GM19099 (cell line): ENCODE data around the gene NSG2.

Experiments used
- POLR2A ChIP-seq: IDR thresholded peaks from 3 replicates; pipeline ENCODE4 v1.6.1; 2011; ENCODE audit warnings: low read depth; ENCODE audit not compliant: insufficient read length; ENCODE audit errors: extremely low read depth

Gene NSG2

GRCh38 chr5:174119468-174119881 is 74.0 kb downstream of the NSG2 start:
- TF ChIP-seq POLR2A, result no peak

DNA sequence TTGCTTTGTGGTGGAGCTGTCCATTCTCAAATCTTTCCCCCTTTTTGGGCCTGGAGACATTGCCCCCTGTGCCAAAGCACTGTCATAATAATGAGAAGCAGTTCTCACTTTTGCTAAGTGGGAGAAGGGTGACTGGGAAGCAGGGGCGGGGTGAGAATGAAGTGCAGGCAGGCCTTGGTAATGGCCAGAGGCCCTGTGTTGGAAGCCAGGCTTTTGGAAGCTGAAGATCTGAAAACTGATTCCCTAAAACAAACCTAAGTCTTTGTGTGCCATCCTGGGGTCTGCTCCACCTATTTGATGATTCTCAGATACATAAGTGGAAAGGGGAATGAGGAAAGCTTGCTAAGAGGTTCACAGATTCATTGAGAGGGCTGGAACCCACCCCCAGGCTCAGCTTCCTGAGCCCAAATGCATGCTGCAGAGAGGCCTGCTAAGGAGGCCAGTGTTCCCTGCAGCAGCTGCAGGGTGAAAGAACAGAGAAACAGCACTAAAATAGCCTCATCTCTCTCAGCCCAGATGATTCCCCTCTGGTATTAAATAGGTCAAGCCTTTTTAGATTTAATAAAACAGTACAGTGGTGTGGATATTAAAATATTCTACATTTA is 75.0 kb downstream of the NSG2 start:
- no peak for TF ChIP-seq POLR2A

GRCh38 chr5:174134545-174134944 is 89.0 kb downstream of the NSG2 start:
- no peak for TF ChIP-seq POLR2A

DNA sequence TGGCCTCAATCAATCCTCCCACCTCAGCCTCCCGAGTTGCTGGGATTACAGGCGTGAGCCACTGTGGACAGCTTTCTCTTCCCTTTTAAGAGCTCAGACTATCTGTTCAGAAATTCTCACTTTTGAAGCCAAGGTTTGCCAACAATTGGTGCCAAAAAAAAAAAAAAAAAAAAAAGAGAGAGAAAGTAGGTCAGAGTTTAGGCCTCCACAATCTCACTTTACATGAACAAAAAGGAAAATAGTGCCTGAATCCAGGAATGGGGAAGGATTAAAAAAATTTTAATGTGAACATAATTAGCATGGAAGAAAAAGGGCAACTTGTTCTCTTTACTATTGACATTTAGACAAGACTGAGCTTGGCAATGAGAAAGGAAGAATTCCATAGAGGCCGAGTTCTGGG is 94.1 kb downstream of the NSG2 start:
- no peak for TF ChIP-seq POLR2A

DNA sequence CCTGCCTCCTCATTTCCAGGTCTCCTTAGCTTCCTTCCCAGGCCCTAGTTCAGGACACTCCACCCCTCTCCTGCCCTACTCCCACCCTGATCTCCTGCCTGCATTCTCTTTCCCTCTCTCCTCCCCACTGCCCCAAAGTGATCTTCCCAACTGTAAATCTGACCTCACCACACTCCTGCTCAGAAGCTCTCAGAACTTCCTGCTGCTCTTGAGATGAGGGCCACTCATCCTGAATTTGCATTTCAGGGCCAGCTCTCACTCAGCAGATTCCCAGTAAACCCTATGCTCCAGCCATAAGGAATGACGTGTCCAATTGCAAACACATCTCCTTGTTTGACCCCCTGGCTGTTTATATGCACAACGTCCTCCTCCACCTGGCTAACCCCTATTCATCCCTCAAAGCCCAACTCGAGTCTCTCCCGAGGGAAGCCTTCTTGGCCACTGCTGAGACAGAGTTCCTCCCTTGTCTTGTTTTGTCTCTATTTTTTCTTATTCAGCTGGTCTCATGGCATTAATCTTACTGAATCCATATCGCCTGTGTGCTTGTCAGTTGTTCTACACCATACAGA is 95.0 kb downstream of the NSG2 start:
- TF ChIP-seq POLR2A, result no peak

GRCh38 chr5:174141398-174141797 is 95.9 kb downstream of the NSG2 start:
- no peak for TF ChIP-seq POLR2A

DNA sequence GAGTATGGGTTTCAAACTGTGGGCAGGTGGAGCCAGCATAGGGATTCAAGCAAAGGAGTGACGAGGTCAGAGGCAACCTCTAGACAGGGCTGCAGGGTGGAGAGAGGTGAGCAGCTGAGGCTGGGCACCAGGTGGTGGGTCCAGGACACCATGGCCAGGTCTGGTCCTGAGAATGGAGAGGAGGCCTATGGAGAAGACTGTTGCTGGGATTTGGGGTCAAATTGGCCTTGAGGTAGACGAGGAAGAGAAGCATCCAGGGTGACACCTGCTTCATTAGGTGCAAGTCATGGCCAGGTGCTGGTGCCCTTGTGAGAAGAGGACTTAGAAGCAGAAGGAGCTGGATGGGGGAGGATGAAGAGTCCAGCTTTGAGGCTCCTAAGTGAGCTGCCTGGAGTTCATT is 99.6 kb downstream of the NSG2 start:
- no peak for TF ChIP-seq POLR2A

- TF ChIP-seq POLR2A, result no peak
Measured at GRCh38 chr5:174145821-174146220, 100.3 kb downstream of the NSG2 start.

GRCh38 chr5:174146556-174146955 is 101.0 kb downstream of the NSG2 start:
- TF ChIP-seq POLR2A, result no peak

- TF ChIP-seq POLR2A, result no peak
Measured at GRCh38 chr5:174147551-174147950, 102.0 kb downstream of the NSG2 start.

DNA sequence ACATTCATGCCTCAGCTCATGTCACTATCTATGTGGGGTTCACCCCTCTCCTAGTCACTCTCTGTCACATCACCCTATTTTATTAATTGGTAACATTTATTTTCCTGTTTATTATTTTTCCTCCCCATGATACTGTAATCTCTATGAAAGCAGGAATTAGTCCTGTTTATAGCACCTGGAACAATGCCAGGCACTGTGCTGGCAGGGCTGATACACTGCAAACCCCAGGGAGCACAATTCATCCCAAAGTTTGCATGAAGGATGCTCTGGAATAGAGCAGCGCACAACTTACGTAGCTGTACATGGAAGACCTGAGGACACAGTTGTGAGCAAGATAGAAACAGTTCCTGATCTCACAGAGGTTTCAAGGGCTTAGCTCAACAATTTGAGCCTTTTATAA is 103.2 kb downstream of the NSG2 start:
- TF ChIP-seq POLR2A, result no peak

GRCh38 chr5:174149426-174149825 is 103.9 kb downstream of the NSG2 start:
- TF ChIP-seq POLR2A, result no peak

GRCh38 chr5:174149989-174150388 is 104.5 kb downstream of the NSG2 start:
- TF ChIP-seq POLR2A, result no peak

DNA sequence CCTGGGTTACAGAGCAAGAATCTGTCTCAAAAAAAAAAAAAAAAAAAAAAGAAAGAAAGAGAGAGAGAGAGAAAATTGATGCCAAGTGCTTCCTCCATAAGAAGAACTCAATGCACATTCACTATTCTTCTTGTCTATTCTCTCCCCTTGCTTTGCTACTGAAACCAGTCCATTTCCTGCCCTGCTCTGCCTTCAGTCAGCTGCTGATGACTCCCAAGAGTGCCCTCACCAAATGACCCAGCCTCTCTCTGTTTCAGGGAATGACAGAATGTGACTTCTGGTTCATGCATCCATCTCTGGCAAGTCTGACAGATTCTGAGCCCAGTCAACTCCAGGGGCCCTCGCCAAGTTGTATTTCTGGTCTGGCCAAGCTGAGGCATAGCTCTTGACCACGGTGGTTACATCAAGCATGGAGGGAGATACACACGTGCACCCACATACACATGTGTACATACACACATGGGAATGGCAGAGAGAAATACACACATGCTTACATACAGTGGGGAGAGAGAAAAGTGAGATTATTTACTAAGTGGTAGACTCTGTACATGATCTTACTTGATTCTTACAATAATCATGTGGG is 106.2 kb downstream of the NSG2 start:
- TF ChIP-seq POLR2A, result no peak

DNA sequence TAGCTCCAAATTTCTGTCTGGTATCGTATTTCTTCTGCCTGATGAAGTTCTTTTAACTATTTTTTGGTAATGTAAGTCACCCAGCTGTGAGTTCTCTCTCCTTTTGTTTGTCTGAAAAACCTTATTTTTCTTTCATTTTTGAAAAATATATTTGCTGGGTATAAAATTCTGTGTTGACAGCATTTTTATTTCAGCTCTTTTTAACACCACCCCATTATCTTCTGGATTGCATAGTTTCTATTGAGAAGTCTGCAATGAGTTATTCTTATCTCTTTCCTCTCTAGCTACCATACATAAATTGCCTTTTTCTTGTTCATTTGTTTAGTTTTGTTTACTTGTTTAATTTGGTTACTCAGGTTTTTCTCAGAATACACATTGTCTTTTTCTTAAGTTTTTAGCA is 109.1 kb downstream of the NSG2 start:
- TF ChIP-seq POLR2A, result no peak

- no peak for TF ChIP-seq POLR2A
Measured at GRCh38 chr5:174155281-174155680, 109.8 kb downstream of the NSG2 start.
